ENCODE measurements around the gene MAPT. TPM values are rescaled to one million over a fixed set of nuclear protein-coding genes. Genes with fewer than 3 reads are reported as not detected.

The MAPT gene
- total and polyA plus RNA-seq, 2 of the 13 experiments (the other 11 are each of a cell fraction or from before 2014, with no cell fraction given), result 2.1 to 2.8 TPM

GRCh38 chr17:45948881-45949624 is 54.7 kb downstream of the MAPT start (continued):
- TF ChIP-seq POGK (CRISPR knock-in tag; conservative IDR thresholded peaks at IDR 0.05), result no peak
- no peak for TF ChIP-seq PRDM10 (CRISPR knock-in tag; IDR thresholded peaks at IDR 0.05; ENCODE audit: low read depth)
- TF ChIP-seq, protein P1, sequence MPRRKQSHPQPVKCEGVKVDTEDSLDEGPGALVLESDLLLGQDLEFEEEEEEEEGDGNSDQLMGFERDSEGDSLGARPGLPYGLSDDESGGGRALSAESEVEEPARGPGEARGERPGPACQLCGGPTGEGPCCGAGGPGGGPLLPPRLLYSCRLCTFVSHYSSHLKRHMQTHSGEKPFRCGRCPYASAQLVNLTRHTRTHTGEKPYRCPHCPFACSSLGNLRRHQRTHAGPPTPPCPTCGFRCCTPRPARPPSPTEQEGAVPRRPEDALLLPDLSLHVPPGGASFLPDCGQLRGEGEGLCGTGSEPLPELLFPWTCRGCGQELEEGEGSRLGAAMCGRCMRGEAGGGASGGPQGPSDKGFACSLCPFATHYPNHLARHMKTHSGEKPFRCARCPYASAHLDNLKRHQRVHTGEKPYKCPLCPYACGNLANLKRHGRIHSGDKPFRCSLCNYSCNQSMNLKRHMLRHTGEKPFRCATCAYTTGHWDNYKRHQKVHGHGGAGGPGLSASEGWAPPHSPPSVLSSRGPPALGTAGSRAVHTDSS (CRISPR knock-in tag; conservative IDR thresholded peaks at IDR 0.05), result no peak
- TF ChIP-seq, protein P2, sequence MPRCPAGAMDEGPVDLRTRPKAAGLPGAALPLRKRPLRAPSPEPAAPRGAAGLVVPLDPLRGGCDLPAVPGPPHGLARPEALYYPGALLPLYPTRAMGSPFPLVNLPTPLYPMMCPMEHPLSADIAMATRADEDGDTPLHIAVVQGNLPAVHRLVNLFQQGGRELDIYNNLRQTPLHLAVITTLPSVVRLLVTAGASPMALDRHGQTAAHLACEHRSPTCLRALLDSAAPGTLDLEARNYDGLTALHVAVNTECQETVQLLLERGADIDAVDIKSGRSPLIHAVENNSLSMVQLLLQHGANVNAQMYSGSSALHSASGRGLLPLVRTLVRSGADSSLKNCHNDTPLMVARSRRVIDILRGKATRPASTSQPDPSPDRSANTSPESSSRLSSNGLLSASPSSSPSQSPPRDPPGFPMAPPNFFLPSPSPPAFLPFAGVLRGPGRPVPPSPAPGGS (CRISPR knock-in tag; IDR thresholded peaks at IDR 0.05), result 0 out of 2 replicates have a peak, but pooled peaks have one; percentile 5
- TF ChIP-seq XRCC5 (optimal IDR thresholded peaks at IDR 0.05; ENCODE audit: low read length), result peak; percentile 98
- peak; percentile 58; the same call in 1 of the 2 replicates for TF ChIP-seq ZNF225 (CRISPR knock-in tag; IDR thresholded peaks at IDR 0.05)
- TF ChIP-seq CREB1 (IDR thresholded peaks at IDR 0.05), result no peak
- TF ChIP-seq CREB1 (CRISPR knock-in tag; IDR thresholded peaks at IDR 0.05), result no peak
- no peak for TF ChIP-seq MED13 (CRISPR knock-in tag; IDR thresholded peaks at IDR 0.05)
- no peak for TF ChIP-seq JUN (CRISPR knock-in tag; IDR thresholded peaks at IDR 0.05)
- no peak for TF ChIP-seq TRIM22 (IDR thresholded peaks at IDR 0.05)
- peak; percentile 82 for TF ChIP-seq ARID5B (CRISPR knock-in tag; IDR thresholded peaks at IDR 0.05)
- TF ChIP-seq EEA1 (CRISPR knock-in tag; IDR thresholded peaks at IDR 0.05; ENCODE audit: borderline replicate concordance), result no peak
- no peak for TF ChIP-seq NCOR1 (IDR thresholded peaks at IDR 0.05; ENCODE audit: borderline replicate concordance, low read length)
- TF ChIP-seq JDP2 (CRISPR knock-in tag; IDR thresholded peaks at IDR 0.05; ENCODE audit: borderline replicate concordance), result no peak

Data from HepG2 (cell line).